Measurements from ENCODE around the gene DMBT1. TPM values are rescaled to one million over a fixed set of nuclear protein-coding genes. Genes with fewer than 3 reads are reported as not detected.

Gene DMBT1
- total RNA-seq, 2 experiments from 2014 or later = not detected

GRCh38 chr10:122642726-122643605 lies 82.4 kb downstream of the DMBT1 start:
- TF ChIP-seq CTCF (conservative IDR thresholded peaks at IDR 0.05; ENCODE audit: low read length) (no peak), EZH2phosphoT487 (IDR thresholded peaks at IDR 0.05; ENCODE audit: borderline replicate concordance, low read depth, low read length) (no peak)
- no peaks in the 10 kb centered on the region for H4K20me1 ChIP-seq (ENCODE audit: insufficient read depth, low read length)
- no peaks in the 10 kb centered on the region for H3K36me3 ChIP-seq (ENCODE audit: insufficient read depth, low read length)
- H3K4me2 ChIP-seq (ENCODE audit: low read length) = no peak overlapping the region
- no peak overlapping the region for H2AFZ ChIP-seq (ENCODE audit: low read length)
- no peak overlapping the region for H3K27ac ChIP-seq (ENCODE audit: low read depth, low read length, poor library complexity, severe bottlenecking)
- no peak overlapping the region for H3K4me3 ChIP-seq (ENCODE audit: low read depth, low read length, poor library complexity, severe bottlenecking)
- ChIA-PET CTCF (ENCODE audit: unreplicated experiment) (no interaction called here), POLR2A (no interaction called here)
- H3K9me3 ChIP-seq (ENCODE audit: low read length) = no peaks in the 10 kb centered on the region
- intact Hi-C loops (cut with micrococcal nuclease; ENCODE audit: unreplicated experiment) = no loop called here
- H3K4me1 ChIP-seq (ENCODE audit: insufficient read depth, low read length, poor library complexity, severe bottlenecking) = no peaks in the 10 kb centered on the region
- no peaks in the 10 kb centered on the region for H3K79me2 ChIP-seq (ENCODE audit: insufficient read depth, low read depth, low read length)
- BruUV-seq (replicated peaks) = no TSS peak
- no peaks in the 10 kb centered on the region for H3K9me2 ChIP-seq (ENCODE audit: insufficient read depth, low read length)
- DNase-seq (ENCODE audit: low spot score) = no peak

- H3K9me3 ChIP-seq (ENCODE audit: low read length) = no peaks in the 10 kb centered on the region
- no peak for DNase-seq (ENCODE audit: low spot score)
- TF ChIP-seq CTCF (conservative IDR thresholded peaks at IDR 0.05; ENCODE audit: low read length) (no peak), EZH2phosphoT487 (IDR thresholded peaks at IDR 0.05; ENCODE audit: borderline replicate concordance, low read depth, low read length) (no peak)
- H3K36me3 ChIP-seq (ENCODE audit: insufficient read depth, low read length) = no peaks in the 10 kb centered on the region
- ChIA-PET POLR2A (no interaction called here), CTCF (ENCODE audit: unreplicated experiment) (no interaction called here)
- intact Hi-C loops (cut with micrococcal nuclease; ENCODE audit: unreplicated experiment) = no loop called here
- H3K4me3 ChIP-seq (ENCODE audit: low read depth, low read length, poor library complexity, severe bottlenecking) = no peak overlapping the region
- H3K79me2 ChIP-seq (ENCODE audit: insufficient read depth, low read depth, low read length) = no peaks in the 10 kb centered on the region
- no peaks in the 10 kb centered on the region for H3K4me1 ChIP-seq (ENCODE audit: insufficient read depth, low read length, poor library complexity, severe bottlenecking)
- BruUV-seq (replicated peaks) = no TSS peak
- H2AFZ ChIP-seq (ENCODE audit: low read length) = no peak overlapping the region
- no peak overlapping the region for H3K27ac ChIP-seq (ENCODE audit: low read depth, low read length, poor library complexity, severe bottlenecking)
- no peak overlapping the region for H3K4me2 ChIP-seq (ENCODE audit: low read length)
- H3K9me2 ChIP-seq (ENCODE audit: insufficient read depth, low read length) = no peaks in the 10 kb centered on the region
- no peaks in the 10 kb centered on the region for H4K20me1 ChIP-seq (ENCODE audit: insufficient read depth, low read length)
Observed at GRCh38 chr10:122643931-122644534, 83.5 kb downstream of the DMBT1 start.

Data from OCI-LY7 (cell line).